ENCODE results near the gene TNKS2. TPM values are rescaled to one million over a fixed set of nuclear protein-coding genes. Genes with fewer than 3 reads are reported as not detected.

The TNKS2 gene
- total RNA-seq, 2 experiments from 2014 or later, result 40.7 to 43.2 TPM

Other genes with a start within 250 kb of the TNKS2 start
- under 1 TPM in 1 of 2 experiments, not detected in 1; 0.11 TPM for gene PPP1R3C, start 165.4 kb upstream of the TNKS2 start, total RNA-seq
- gene FGFBP3, start 111.1 kb downstream of the TNKS2 start, total RNA-seq, result 1 to 10 TPM; 2.9 to 3.0 TPM
- gene BTAF1, start 125.3 kb downstream of the TNKS2 start, total RNA-seq, result 10 to 100 TPM; 59.9 to 62.1 TPM